HL-60 (cell line): ENCODE results near the gene TMEM143.

Experiments used
- DNase-seq, 2 experiments: peaks; one replicate each; pipeline ENCODE4 v3.0.0-alpha.2; 2010 to 2020; ENCODE audit warnings: low read depth in 1 of 2, low spot score in 1 of 2
- H3K27ac ChIP-seq: fragments of 250-450 bp; sonication (Bioruptor Pico); replicated peaks from 2 replicates; pipeline ENCODE4 v1.5.1; 2020; ENCODE audit warnings: mild to moderate bottlenecking, moderate library complexity
- H3K27me3 ChIP-seq: fragments of 250-450 bp; sonication (Bioruptor Pico); 2 replicates; pipeline ENCODE4 v1.5.1; 2021; ENCODE audit warnings: mild to moderate bottlenecking, moderate library complexity; ENCODE audit not compliant: insufficient read depth, poor library complexity, severe bottlenecking
- H3K4me3 ChIP-seq: replicated peaks from 2 replicates; pipeline ENCODE4 v1.5.1; 2011; ENCODE audit warnings: mild to moderate bottlenecking, control low read depth, low read length; ENCODE audit not compliant: insufficient read depth
- GABPA ChIP-seq: IDR thresholded peaks from 2 replicates; pipeline ENCODE4 v1.6.1; 2012; ENCODE audit warnings: low read depth
- POLR2AphosphoS5 ChIP-seq: IDR thresholded peaks from 2 replicates; pipeline ENCODE4 v1.6.1; 2012; ENCODE audit warnings: low read depth
- SPI1 ChIP-seq: IDR thresholded peaks from 2 replicates; pipeline ENCODE4 v1.6.1; 2012; ENCODE audit warnings: low read depth, mild to moderate bottlenecking, borderline replicate concordance
- TF ChIP-seq, protein P1 (sequence below): IDR thresholded peaks from one replicate; pipeline ENCODE4 v1.5.1; 2011; ENCODE audit warnings: low read length, control low read depth, inconsistent platforms; ENCODE audit not compliant: insufficient read depth
- TF ChIP-seq, protein P2 (sequence below): IDR thresholded peaks from 2 replicates; pipeline ENCODE4 v1.6.1; 2012; ENCODE audit warnings: low read depth; ENCODE audit not compliant: insufficient replicate concordance

The TMEM143 gene

DNA sequence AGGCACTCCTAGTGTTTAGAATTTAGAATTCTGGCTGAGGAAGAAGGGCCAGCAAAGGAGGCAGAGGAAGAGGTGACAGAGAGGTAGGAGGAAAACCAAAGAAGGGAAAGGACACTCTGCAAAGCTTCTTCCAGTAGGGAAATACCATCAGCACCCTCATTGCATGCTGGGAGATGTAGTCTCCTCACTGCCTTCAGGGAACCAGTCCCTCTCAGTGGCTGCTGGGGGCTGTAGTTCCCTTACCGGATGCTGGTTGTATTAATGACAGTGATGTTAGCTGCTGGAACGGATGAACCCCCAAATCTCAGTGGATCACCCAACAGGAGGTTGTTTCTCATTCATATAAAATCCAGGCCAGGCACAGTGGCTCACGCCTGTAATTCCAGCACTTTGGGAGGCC is 39.9 kb upstream of the TMEM143 start:
- DNase-seq = peak in 1 of 2 experiments; percentile 79
- no peak overlapping the region for H3K27ac ChIP-seq
- no peak overlapping the region for H3K4me3 ChIP-seq
- TF ChIP-seq, protein P1, sequence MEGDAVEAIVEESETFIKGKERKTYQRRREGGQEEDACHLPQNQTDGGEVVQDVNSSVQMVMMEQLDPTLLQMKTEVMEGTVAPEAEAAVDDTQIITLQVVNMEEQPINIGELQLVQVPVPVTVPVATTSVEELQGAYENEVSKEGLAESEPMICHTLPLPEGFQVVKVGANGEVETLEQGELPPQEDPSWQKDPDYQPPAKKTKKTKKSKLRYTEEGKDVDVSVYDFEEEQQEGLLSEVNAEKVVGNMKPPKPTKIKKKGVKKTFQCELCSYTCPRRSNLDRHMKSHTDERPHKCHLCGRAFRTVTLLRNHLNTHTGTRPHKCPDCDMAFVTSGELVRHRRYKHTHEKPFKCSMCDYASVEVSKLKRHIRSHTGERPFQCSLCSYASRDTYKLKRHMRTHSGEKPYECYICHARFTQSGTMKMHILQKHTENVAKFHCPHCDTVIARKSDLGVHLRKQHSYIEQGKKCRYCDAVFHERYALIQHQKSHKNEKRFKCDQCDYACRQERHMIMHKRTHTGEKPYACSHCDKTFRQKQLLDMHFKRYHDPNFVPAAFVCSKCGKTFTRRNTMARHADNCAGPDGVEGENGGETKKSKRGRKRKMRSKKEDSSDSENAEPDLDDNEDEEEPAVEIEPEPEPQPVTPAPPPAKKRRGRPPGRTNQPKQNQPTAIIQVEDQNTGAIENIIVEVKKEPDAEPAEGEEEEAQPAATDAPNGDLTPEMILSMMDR = no peak
- no peak for TF ChIP-seq GABPA
- TF ChIP-seq POLR2AphosphoS5 = no peak
- TF ChIP-seq, protein P2, sequence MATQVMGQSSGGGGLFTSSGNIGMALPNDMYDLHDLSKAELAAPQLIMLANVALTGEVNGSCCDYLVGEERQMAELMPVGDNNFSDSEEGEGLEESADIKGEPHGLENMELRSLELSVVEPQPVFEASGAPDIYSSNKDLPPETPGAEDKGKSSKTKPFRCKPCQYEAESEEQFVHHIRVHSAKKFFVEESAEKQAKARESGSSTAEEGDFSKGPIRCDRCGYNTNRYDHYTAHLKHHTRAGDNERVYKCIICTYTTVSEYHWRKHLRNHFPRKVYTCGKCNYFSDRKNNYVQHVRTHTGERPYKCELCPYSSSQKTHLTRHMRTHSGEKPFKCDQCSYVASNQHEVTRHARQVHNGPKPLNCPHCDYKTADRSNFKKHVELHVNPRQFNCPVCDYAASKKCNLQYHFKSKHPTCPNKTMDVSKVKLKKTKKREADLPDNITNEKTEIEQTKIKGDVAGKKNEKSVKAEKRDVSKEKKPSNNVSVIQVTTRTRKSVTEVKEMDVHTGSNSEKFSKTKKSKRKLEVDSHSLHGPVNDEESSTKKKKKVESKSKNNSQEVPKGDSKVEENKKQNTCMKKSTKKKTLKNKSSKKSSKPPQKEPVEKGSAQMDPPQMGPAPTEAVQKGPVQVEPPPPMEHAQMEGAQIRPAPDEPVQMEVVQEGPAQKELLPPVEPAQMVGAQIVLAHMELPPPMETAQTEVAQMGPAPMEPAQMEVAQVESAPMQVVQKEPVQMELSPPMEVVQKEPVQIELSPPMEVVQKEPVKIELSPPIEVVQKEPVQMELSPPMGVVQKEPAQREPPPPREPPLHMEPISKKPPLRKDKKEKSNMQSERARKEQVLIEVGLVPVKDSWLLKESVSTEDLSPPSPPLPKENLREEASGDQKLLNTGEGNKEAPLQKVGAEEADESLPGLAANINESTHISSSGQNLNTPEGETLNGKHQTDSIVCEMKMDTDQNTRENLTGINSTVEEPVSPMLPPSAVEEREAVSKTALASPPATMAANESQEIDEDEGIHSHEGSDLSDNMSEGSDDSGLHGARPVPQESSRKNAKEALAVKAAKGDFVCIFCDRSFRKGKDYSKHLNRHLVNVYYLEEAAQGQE = no peak
- TF ChIP-seq SPI1 = no peak
- no peaks in the 10 kb centered on the region for H3K27me3 ChIP-seq

DNA sequence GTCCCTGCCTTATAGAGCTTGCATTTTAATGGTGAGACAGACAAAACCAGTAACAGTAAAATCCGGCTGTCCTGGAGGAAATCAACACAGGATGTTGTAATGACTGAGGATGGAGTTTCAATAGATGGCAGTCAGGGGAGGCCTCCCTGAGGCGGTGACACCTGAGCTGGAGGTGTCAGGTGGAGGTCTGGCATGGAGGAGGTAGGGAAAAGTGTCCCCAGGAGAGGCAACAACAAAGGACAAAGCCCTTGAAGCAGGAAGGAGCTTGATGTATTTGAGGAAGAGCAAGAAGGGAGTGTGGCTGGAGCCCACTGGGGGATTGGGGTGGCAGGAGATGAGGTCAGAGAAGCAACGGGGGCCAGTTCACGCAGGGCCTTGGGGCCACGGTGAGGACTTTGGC is 37.5 kb upstream of the TMEM143 start:
- H3K4me3 ChIP-seq = no peak overlapping the region
- no peak overlapping the region for H3K27ac ChIP-seq
- DNase-seq = no peak

DNA sequence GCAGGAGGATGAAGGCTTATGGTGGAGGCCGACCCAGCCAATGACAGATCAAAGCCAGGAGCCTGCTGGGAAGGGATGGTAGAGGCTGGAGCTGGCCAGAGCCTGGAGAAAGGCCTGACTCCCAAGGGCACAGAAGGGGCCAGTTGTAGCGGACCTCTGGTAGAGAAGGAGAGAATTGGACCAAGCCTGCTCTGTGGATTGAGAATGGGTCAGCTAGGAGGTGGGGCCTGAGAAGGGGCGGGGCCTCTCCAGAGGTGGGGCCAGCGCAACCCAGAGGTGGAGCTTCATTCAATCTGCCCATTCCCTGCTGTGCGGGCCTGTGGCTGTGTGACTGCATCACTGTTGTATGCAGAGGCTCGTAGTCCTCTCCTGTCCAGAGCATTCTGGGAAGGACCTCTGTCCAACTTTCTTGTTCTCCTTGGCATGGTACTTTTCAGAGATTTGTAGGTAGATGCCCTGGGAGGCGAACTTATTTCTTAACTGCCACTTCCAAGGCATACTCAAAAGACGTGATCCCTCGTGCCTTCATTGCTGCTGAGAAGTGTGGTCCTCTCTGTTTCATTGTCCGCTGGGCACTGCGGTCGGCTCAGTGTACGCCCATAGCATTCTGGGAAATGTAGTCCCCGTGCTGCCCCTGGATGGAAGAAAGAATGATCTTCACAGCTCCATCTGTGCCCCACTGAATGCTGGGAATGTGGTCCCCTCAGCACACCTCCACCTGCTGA is 36.4 kb upstream of the TMEM143 start:
- H3K27ac ChIP-seq = no peak overlapping the region
- H3K4me3 ChIP-seq = no peak overlapping the region
- H3K27me3 ChIP-seq = peaks cover 25% of the 10 kb centered on the region
- DNase-seq = no peak
- no peak for TF ChIP-seq POLR2AphosphoS5
- TF ChIP-seq, protein P2 = no peak
- no peak for TF ChIP-seq SPI1
- TF ChIP-seq, protein P1 = no peak
- no peak for TF ChIP-seq GABPA

More for the DNA sequence above, 37.5 kb upstream of the TMEM143 start:
- peaks cover 14% of the 10 kb centered on the region for H3K27me3 ChIP-seq
- TF ChIP-seq POLR2AphosphoS5 (no peak), GABPA (no peak), SPI1 (no peak)
- TF ChIP-seq, protein P1 = no peak
- TF ChIP-seq, protein P2 = no peak
